Ishikawa (cell line): ENCODE data around the gene FAM131A.
A peak's percentile ranks its signal among the peaks of the same experiment; 100 is the strongest.

Experiments
- CEBPB ChIP-seq: IDR thresholded peaks from 2 replicates; pipeline ENCODE4 v1.6.1; 2012
- CREB1 ChIP-seq: IDR thresholded peaks from 2 replicates; pipeline ENCODE4 v1.6.1; 2012; ENCODE audit warnings: low read depth
- EGR1 ChIP-seq: IDR thresholded peaks from 2 replicates; pipeline ENCODE4 v1.6.1; 2012
- EP300 ChIP-seq: IDR thresholded peaks from 2 replicates; pipeline ENCODE4 v1.6.1; 2012; ENCODE audit warnings: borderline replicate concordance
- FOXM1 ChIP-seq: IDR thresholded peaks from 2 replicates; pipeline ENCODE4 v1.6.1; 2012; ENCODE audit warnings: low read depth, borderline replicate concordance
- MAX ChIP-seq: IDR thresholded peaks from 2 replicates; pipeline ENCODE4 v1.6.1; 2012
- NFIC ChIP-seq: IDR thresholded peaks from 2 replicates; pipeline ENCODE4 v1.6.1; 2012
- RAD21 ChIP-seq: IDR thresholded peaks from 2 replicates; pipeline ENCODE4 v1.6.1; 2012; ENCODE audit warnings: low read depth
- REST ChIP-seq: IDR thresholded peaks from 2 replicates; pipeline ENCODE4 v1.6.1; 2012; ENCODE audit warnings: low read depth, mild to moderate bottlenecking
- TAF1 ChIP-seq: IDR thresholded peaks from 2 replicates; pipeline ENCODE4 v1.6.1; 2012; ENCODE audit warnings: low read depth, mild to moderate bottlenecking
- TCF12 ChIP-seq: IDR thresholded peaks from 2 replicates; pipeline ENCODE4 v1.6.1; 2012; ENCODE audit warnings: low read depth
- TEAD4 ChIP-seq: IDR thresholded peaks from 2 replicates; pipeline ENCODE4 v1.6.1; 2012
- USF1 ChIP-seq: IDR thresholded peaks from 2 replicates; pipeline ENCODE4 v1.6.1; 2012
- YY1 ChIP-seq: IDR thresholded peaks from 2 replicates; pipeline ENCODE4 v1.6.1; 2012; ENCODE audit warnings: low read depth
- ZBTB7A ChIP-seq: IDR thresholded peaks from 2 replicates; pipeline ENCODE4 v1.6.1; 2012; ENCODE audit warnings: low read depth

Gene FAM131A

GRCh38 chr3:184332370-184333090 lies 4.9 kb upstream of the FAM131A start:
- TF ChIP-seq ZBTB7A = no peak
- no peak for TF ChIP-seq RAD21
- TF ChIP-seq NFIC = no peak
- TF ChIP-seq TCF12 = no peak
- TF ChIP-seq CEBPB = no peak
- TF ChIP-seq EP300 = no peak

GRCh38 chr3:184333190-184333589 lies 4.2 kb upstream of the FAM131A start:
- TF ChIP-seq RAD21 = no peak
- no peak for TF ChIP-seq EP300
- TF ChIP-seq CEBPB = no peak
- no peak for TF ChIP-seq YY1
- TF ChIP-seq NFIC = no peak
- TF ChIP-seq EGR1 = no peak
- TF ChIP-seq FOXM1 = no peak
- TF ChIP-seq MAX = no peak
- no peak for TF ChIP-seq ZBTB7A
- TF ChIP-seq USF1 = no peak
- no peak for TF ChIP-seq REST
- no peak for TF ChIP-seq TCF12
- no peak for TF ChIP-seq TEAD4
- no peak for TF ChIP-seq CREB1

- TF ChIP-seq CREB1 (no peak), RAD21 (no peak), MAX (no peak), FOXM1 (no peak), EGR1 (no peak), TEAD4 (no peak), TAF1 (no peak), CEBPB (no peak), EP300 (no peak), YY1 (no peak), TCF12 (no peak), USF1 (no peak), NFIC (no peak), ZBTB7A (no peak), REST (no peak)
Observed at GRCh38 chr3:184333700-184334099, 3.7 kb upstream of the FAM131A start.

- TF ChIP-seq RAD21 (no peak), EP300 (0 out of 2 replicates have a peak, but pooled peaks have one; percentile 4), FOXM1 (no peak)
Observed at GRCh38 chr3:184334470-184335158, 2.8 kb upstream of the FAM131A start.

- TF ChIP-seq TCF12 = no peak
- TF ChIP-seq CEBPB = no peak
- no peak for TF ChIP-seq TEAD4
- TF ChIP-seq ZBTB7A = peak; percentile 18
Observed at GRCh38 chr3:184335291-184335660, 2.1 kb upstream of the FAM131A start.
